ENCODE measurements around the gene MAGT1. TPM values are rescaled to one million over a fixed set of nuclear protein-coding genes. Genes with fewer than 3 reads are reported as not detected.

The MAGT1 gene
- total RNA-seq, 2 experiments from 2014 or later: 25.3 to 38.7 TPM

- no peak overlapping the region for H2AFZ ChIP-seq (ENCODE audit: low read length)
- no peak overlapping the region for H3K4me3 ChIP-seq (ENCODE audit: low read depth, low read length, poor library complexity, severe bottlenecking)
- H3K79me2 ChIP-seq (ENCODE audit: insufficient read depth, low read depth, low read length): no peaks in the 10 kb centered on the region
- no TSS peak for BruUV-seq (replicated peaks)
- ChIA-PET POLR2A (interaction anchor here (0.8 kb wide), 1 partner anchor 9 kb away, joined by 3 read pairs; no protein-coding TSS in a partner anchor), CTCF (ENCODE audit: unreplicated experiment) (no interaction called here)
- DNase-seq (ENCODE audit: low spot score): no peak
- no peak overlapping the region for H3K27ac ChIP-seq (ENCODE audit: low read depth, low read length, poor library complexity, severe bottlenecking)
- H3K36me3 ChIP-seq (ENCODE audit: insufficient read depth, low read length): no peaks in the 10 kb centered on the region
- H3K4me1 ChIP-seq (ENCODE audit: insufficient read depth, low read length, poor library complexity, severe bottlenecking): peaks cover 3% of the 10 kb centered on the region
- H3K9me3 ChIP-seq (ENCODE audit: low read length): no peaks in the 10 kb centered on the region
- no peaks in the 10 kb centered on the region for H4K20me1 ChIP-seq (ENCODE audit: insufficient read depth, low read length)
- no peaks in the 10 kb centered on the region for H3K9me2 ChIP-seq (ENCODE audit: insufficient read depth, low read length)
- TF ChIP-seq EZH2phosphoT487 (IDR thresholded peaks at IDR 0.05; ENCODE audit: borderline replicate concordance, low read depth, low read length): no peak
- TF ChIP-seq, protein P1, sequence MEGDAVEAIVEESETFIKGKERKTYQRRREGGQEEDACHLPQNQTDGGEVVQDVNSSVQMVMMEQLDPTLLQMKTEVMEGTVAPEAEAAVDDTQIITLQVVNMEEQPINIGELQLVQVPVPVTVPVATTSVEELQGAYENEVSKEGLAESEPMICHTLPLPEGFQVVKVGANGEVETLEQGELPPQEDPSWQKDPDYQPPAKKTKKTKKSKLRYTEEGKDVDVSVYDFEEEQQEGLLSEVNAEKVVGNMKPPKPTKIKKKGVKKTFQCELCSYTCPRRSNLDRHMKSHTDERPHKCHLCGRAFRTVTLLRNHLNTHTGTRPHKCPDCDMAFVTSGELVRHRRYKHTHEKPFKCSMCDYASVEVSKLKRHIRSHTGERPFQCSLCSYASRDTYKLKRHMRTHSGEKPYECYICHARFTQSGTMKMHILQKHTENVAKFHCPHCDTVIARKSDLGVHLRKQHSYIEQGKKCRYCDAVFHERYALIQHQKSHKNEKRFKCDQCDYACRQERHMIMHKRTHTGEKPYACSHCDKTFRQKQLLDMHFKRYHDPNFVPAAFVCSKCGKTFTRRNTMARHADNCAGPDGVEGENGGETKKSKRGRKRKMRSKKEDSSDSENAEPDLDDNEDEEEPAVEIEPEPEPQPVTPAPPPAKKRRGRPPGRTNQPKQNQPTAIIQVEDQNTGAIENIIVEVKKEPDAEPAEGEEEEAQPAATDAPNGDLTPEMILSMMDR (conservative IDR thresholded peaks at IDR 0.05; ENCODE audit: low read length): no peak
- intact Hi-C loops (cut with micrococcal nuclease; ENCODE audit: unreplicated experiment): no loop called here
- H3K4me2 ChIP-seq (ENCODE audit: low read length): no peak overlapping the region
Measured at GRCh38 chrX:77930581-77930980, 35.3 kb upstream of the MAGT1 start.

GRCh38 chrX:77925764-77926163 lies 30.5 kb upstream of the MAGT1 start:
- H3K36me3 ChIP-seq (ENCODE audit: insufficient read depth, low read length): no peaks in the 10 kb centered on the region
- intact Hi-C loops (cut with micrococcal nuclease; ENCODE audit: unreplicated experiment): no loop called here
- no peaks in the 10 kb centered on the region for H3K79me2 ChIP-seq (ENCODE audit: insufficient read depth, low read depth, low read length)
- no peak overlapping the region for H2AFZ ChIP-seq (ENCODE audit: low read length)
- H4K20me1 ChIP-seq (ENCODE audit: insufficient read depth, low read length): no peaks in the 10 kb centered on the region
- TF ChIP-seq, protein P1 (conservative IDR thresholded peaks at IDR 0.05; ENCODE audit: low read length): no peak
- TF ChIP-seq EZH2phosphoT487 (IDR thresholded peaks at IDR 0.05; ENCODE audit: borderline replicate concordance, low read depth, low read length): no peak
- no peaks in the 10 kb centered on the region for H3K9me2 ChIP-seq (ENCODE audit: insufficient read depth, low read length)
- no TSS peak for BruUV-seq (replicated peaks)
- peak overlapping the region; percentile 26; the same call in 1 of the 2 replicates for H3K4me2 ChIP-seq (ENCODE audit: low read length)
- no peak overlapping the region for H3K27ac ChIP-seq (ENCODE audit: low read depth, low read length, poor library complexity, severe bottlenecking)
- no peaks in the 10 kb centered on the region for H3K9me3 ChIP-seq (ENCODE audit: low read length)
- ChIA-PET CTCF (ENCODE audit: unreplicated experiment) (no interaction called here), POLR2A (interaction anchor here (1.4 kb wide), 1 partner anchor 10 kb away, joined by 4 read pairs; no protein-coding TSS in a partner anchor)
- peaks cover 6% of the 10 kb centered on the region for H3K4me1 ChIP-seq (ENCODE audit: insufficient read depth, low read length, poor library complexity, severe bottlenecking)
- DNase-seq (ENCODE audit: low spot score): no peak
- no peak overlapping the region for H3K4me3 ChIP-seq (ENCODE audit: low read depth, low read length, poor library complexity, severe bottlenecking)

- TF ChIP-seq, protein P1 (conservative IDR thresholded peaks at IDR 0.05; ENCODE audit: low read length): no peak
- TF ChIP-seq EZH2phosphoT487 (IDR thresholded peaks at IDR 0.05; ENCODE audit: borderline replicate concordance, low read depth, low read length): no peak
- no peak overlapping the region for H2AFZ ChIP-seq (ENCODE audit: low read length)
- H3K9me2 ChIP-seq (ENCODE audit: insufficient read depth, low read length): no peaks in the 10 kb centered on the region
- H3K4me2 ChIP-seq (ENCODE audit: low read length): no peak overlapping the region
- H3K27ac ChIP-seq (ENCODE audit: low read depth, low read length, poor library complexity, severe bottlenecking): no peak overlapping the region
- POLR2A ChIA-PET: interaction anchor here (1.4 kb wide), 1 partner anchor 11 kb away, joined by 4 read pairs; no protein-coding TSS in a partner anchor
- no peaks in the 10 kb centered on the region for H3K79me2 ChIP-seq (ENCODE audit: insufficient read depth, low read depth, low read length)
- no peaks in the 10 kb centered on the region for H3K36me3 ChIP-seq (ENCODE audit: insufficient read depth, low read length)
- H4K20me1 ChIP-seq (ENCODE audit: insufficient read depth, low read length): no peaks in the 10 kb centered on the region
- H3K4me3 ChIP-seq (ENCODE audit: low read depth, low read length, poor library complexity, severe bottlenecking): no peak overlapping the region
- intact Hi-C loops (cut with micrococcal nuclease; ENCODE audit: unreplicated experiment): no loop called here
- no peak for DNase-seq (ENCODE audit: low spot score)
- H3K9me3 ChIP-seq (ENCODE audit: low read length): no peaks in the 10 kb centered on the region
- CTCF ChIA-PET (ENCODE audit: unreplicated experiment): no interaction called here
- peaks cover 6% of the 10 kb centered on the region for H3K4me1 ChIP-seq (ENCODE audit: insufficient read depth, low read length, poor library complexity, severe bottlenecking)
- BruUV-seq (replicated peaks): no TSS peak
Measured at GRCh38 chrX:77924320-77924859, 29.2 kb upstream of the MAGT1 start.
